Measurements from ENCODE around the gene NELL1. TPM values are rescaled to one million over a fixed set of nuclear protein-coding genes. Genes with fewer than 3 reads are reported as not detected.

Gene NELL1
- total and polyA plus RNA-seq, 2 experiments from 2014 or later, result 1.6 TPM; not detected in 1

GRCh38 chr11:21374376-21374775, 705.0 kb downstream of the NELL1 start (continued):
- TF ChIP-seq REST (IDR thresholded peaks at IDR 0.05; ENCODE audit: unreplicated experiment), result no peak

- no peaks in the 10 kb centered on the region for H3K27me3 Mint-ChIP-seq (ENCODE audit: insufficient read depth, low read depth, poor library complexity)
- no peak for ATAC-seq
- Histone ChIP-seq H3K4me3 (no peak overlapping the region), H3F3A (replicated peaks; ENCODE audit: low read depth) (no peaks in the 10 kb centered on the region), H3K27me3 (ENCODE audit: insufficient read depth) (no peaks in the 10 kb centered on the region), H3K79me2 (replicated peaks; ENCODE audit: insufficient read depth) (no peaks in the 10 kb centered on the region), H3K27ac (ENCODE audit: low read depth) (no peak overlapping the region), H4K20me1 (replicated peaks; ENCODE audit: insufficient read depth) (no peaks in the 10 kb centered on the region), H3K4me1 (ENCODE audit: insufficient read depth) (no peaks in the 10 kb centered on the region), H2AFZ (no peak overlapping the region), H3K36me3 (ENCODE audit: insufficient read depth) (no peaks in the 10 kb centered on the region), H3K4me2 (no peak overlapping the region), H3K9me2 (ENCODE audit: insufficient read depth) (no peaks in the 10 kb centered on the region)
- no peak for TF ChIP-seq ZNF462 (CRISPR knock-in tag; IDR thresholded peaks at IDR 0.05)
- TF ChIP-seq REST (IDR thresholded peaks at IDR 0.05; ENCODE audit: unreplicated experiment), result peak; percentile 64
- H3K27ac Mint-ChIP-seq, result no peak overlapping the region
- H3K4me1 Mint-ChIP-seq, result peaks cover 3% of the 10 kb centered on the region; the same call in 2 of the 3 replicates
- DNase-seq (ENCODE audit: low spot score), result no peak
- no peaks in the 10 kb centered on the region; the same call in 2 of the 3 replicates for H3K9me3 Mint-ChIP-seq
- H3K36me3 Mint-ChIP-seq (ENCODE audit: low read depth), result no peaks in the 10 kb centered on the region; the same call in 2 of the 3 replicates
- H3K4me3 Mint-ChIP-seq, result no peak overlapping the region
These were observed 716.5 kb downstream of the NELL1 start for GRCh38 chr11:21385669-21386440.

Data from GM23338 (cell line).